HG03520 (cell line): ENCODE data around the gene ADARB2.
"Not testable (repeated sequence)": the region's sequence is repeated elsewhere in the genome, so short reads cannot be mapped to it uniquely, and the experiment has no call there.

Source experiments
- ATAC-seq: cut with Tn5 transposase; IDR thresholded peaks from one replicate; pipeline ENCODE4 v1.9.1; 2021; ENCODE audit warnings: mild to moderate bottlenecking, moderate library complexity; ENCODE audit not compliant: unreplicated experiment

The ADARB2 gene

GRCh38 chr10:1253523-1254353 is 483.6 kb downstream of the ADARB2 start:
- ATAC-seq = no peak

DNA sequence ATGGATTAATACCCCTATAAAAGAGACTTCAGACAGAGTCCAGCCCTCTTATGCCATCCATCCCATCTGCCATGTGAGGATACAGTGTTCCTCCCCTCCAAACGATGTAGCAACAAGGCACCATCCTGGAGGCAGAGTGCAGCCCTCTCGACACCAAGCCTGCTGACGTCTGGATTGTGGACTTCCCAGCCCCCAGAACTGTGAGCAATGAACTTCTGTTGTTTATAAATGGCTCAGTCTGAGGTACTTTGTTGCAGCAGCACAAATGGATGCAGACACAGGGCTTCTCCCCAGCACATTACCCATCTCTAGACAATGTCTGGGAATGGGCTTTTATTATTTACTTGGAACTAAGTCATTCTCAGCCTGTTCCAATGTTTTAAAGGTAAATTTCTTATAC is 485.6 kb downstream of the ADARB2 start:
- ATAC-seq = no peak

DNA sequence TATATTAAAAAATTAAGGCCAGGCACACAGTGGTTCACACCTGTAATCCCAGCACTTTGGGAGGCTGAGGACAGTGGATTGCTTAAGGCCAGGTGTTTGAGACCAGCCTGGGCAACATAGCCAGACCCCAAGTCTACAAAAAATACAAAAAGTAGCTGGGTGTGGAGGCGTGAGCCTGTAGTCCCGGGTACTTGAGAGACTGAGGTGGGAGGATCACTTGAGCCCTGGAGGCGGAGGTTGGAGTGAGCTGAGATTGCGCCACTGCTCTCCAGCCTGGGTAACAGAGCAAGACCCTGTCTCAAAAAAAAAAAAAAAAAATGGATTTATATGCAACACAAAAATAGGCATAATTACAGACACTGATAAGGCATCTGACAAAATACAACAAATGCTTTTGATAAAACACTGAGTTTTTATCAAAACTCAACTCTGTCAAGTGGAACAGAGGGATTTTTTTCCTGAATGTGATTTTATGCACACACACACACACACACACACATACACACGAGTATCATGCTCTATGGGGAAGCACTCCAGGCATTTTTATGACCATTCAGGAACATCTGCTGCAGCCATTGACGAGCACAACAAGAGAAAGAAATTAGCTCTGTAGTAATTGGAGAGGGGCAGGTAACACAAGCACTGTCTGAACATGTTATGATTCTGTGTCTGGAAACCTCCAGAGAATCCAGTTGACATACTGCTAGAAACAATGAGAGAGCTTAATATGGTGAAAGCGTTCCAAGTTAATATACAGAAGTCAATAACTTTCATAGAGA is 488.0 kb downstream of the ADARB2 start:
- ATAC-seq = no peak

- not testable (repeated sequence) for ATAC-seq
Measured at GRCh38 chr10:1248262-1248630, 489.1 kb downstream of the ADARB2 start.

GRCh38 chr10:1247598-1248261 is 489.6 kb downstream of the ADARB2 start:
- ATAC-seq = no peak

GRCh38 chr10:1244493-1244892 is 492.8 kb downstream of the ADARB2 start:
- ATAC-seq = no peak

DNA sequence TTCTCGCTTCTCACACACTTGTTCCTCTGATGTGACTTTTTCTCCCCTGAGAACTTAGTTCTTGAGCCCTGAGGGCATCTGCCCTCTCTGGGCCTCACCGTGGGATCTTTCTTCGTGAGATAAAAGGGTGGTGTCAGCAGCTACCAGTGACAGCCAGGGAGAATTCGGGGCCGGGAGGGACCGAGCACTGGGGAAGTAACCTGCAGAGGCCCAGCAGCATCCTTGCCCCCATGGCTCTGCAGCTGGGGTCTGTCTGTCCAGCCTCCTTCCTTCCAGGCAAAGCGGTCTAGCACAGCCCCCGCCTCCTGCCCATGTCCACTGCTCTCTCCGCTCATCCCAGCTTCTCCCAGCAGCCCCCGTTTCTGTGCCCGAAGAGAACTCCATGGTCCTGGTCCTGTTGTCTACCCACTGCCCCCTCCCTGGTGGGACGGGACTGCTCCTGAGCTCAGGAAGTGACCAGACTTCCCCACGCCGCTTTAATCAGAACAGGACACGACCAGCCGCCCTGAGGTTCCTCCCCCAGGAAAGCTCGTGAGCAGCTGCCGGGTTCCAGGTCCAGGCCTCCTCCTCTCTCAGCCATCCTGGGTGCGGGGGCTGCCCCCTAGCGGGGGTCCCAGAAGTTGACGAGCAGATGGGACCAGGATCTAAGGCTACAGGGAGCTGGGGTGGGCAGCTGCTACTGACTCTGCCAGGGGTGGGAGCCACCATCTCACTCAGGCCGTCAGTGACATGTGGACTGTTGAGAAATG is 493.7 kb downstream of the ADARB2 start:
- ATAC-seq = no peak

DNA sequence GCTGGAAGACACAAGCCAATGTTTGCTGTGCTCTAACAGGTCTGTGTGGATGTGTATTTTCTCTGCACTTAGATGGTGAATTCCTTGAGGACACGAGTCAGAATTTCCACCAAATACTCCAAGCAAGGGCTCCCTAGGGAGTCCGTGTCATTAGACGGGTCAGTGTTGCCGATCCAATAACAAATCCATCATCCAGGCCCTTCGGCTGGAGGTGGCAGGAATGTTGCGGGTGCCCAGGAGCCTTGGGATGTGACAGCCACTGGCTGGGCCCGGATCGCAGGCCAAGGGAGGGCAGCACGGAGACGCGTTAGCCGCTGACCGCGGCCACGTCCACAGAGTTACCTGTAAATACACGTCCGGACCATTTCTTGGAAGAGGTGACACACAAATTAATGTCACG is 494.4 kb downstream of the ADARB2 start:
- no peak for ATAC-seq

GRCh38 chr10:1241973-1242935 is 495.1 kb downstream of the ADARB2 start:
- no peak for ATAC-seq

DNA sequence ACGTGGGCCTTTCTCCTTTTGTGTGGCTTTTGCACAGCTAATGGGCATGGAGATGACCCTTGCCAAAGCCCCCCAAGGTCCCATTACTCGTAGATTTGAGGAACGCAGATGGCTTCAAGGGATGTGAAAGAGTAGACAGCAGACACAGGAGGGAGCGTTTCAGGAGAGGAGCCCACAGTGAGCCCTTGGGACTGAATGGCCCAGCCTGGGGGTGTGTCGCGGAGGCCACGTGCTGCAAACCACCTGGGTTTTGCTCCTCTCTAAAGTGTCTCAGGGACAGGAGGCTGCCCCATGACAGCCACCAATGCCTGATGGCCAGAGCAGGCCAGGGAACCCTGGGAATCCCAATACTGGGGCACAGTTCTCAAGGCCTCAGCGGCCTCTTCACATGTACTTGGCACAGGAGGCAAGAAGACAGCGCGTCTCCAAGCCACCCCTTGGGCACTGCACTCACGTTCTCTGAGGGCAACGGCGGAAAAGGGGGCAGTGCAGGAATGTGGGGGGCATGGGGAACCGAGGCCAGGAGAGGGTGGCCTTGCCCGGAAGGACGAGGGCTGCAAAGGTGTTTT is 495.9 kb downstream of the ADARB2 start:
- ATAC-seq = no peak

DNA sequence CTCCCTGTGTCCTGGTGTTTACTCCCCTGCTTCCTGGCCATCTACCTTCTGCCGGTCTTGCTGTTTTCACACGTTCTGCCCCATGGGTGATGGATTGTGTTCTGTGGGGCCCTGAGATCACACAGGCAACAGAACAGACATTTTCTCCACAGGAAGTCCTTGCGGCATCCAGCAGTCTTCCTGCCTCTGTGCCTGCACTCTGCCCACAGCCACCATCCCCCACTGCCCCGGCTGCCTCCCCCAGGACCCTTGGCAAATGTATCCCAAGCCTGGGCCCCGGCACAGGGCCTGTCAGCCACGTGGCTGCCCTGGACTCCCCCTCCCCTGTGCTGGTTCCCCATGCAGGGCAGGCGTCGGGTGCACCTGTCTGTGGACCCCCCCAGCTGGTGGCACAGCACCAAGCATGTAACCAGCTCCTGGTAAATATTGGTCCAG is 497.0 kb downstream of the ADARB2 start:
- no peak for ATAC-seq

DNA sequence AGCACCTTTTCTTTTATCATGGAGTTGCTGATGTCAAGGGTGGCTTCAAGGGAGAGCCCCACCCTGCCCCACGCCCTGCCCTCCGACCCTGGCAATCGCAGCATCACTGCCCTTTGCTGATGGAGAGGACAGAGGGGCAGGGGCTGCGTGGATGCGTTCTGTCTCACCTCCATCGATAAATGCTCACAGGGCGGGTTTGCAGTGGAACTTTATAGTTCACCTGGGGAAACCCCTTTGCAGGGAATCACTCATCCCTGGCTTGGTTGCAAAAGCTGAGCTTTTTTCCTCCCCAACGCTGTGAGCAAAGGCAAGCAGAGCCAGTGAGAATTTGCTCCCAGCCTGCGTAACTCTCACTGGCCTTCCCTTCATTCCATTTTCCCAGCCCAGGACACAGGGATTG is 504.3 kb downstream of the ADARB2 start:
- ATAC-seq = no peak

DNA sequence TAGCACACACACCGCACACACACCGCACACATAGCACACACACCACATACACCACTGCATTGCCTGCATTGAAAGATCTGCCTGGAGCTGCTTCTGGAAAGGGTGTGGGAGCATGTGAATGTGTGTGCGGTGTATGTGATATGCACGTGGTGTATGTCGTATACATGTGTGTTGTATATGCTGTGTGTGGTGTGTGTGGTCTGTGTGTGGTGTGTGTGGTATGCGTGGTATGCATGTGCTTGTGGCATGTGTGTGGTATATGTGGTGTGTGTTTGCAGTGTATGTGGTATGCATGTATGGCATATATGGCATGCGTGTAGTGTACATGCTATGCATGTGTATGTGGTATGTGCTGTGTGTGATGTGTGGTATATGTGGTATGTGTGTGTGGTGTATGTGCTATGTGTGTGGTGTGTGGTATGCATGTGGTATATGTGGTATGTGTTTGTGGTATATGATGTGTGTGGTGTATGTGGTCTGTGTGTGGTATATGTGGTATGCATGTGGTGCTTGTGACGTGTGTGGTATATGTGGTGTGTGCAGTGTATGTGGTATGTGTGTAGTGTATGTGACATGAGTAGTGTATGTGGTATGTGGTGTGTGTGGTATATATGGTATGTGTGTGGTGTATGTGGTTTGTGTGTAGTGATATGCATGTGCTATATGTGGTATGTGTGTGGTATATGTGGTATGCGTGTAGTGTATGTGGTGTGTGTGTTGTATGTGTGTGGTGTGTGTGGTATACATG is 505.0 kb downstream of the ADARB2 start:
- no peak for ATAC-seq

GRCh38 chr10:1230592-1231275 is 506.6 kb downstream of the ADARB2 start:
- no peak for ATAC-seq

- no peak for ATAC-seq
Measured at GRCh38 chr10:1230138-1230537, 507.2 kb downstream of the ADARB2 start.

- no peak for ATAC-seq
Measured at GRCh38 chr10:1229574-1229973, 507.8 kb downstream of the ADARB2 start.

DNA sequence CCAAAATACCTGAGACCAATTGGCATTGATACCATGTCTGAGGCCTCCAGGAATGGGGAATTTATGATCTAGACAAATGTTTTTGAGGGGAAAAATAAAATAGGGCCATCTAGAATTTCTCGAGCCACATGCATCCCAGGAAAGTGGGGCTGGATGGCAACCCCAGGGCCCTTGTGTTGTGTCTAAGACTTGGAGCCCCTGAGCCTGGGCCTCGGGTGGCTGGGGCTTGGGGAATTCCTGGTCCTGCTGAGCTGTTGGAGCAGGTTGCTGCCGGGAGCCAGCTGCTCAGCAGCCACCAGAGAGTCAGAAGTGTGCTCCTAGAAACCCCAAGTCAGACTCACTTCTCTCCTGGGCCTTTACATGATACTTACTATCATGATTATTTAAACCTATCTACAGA is 508.2 kb downstream of the ADARB2 start:
- no peak for ATAC-seq

DNA sequence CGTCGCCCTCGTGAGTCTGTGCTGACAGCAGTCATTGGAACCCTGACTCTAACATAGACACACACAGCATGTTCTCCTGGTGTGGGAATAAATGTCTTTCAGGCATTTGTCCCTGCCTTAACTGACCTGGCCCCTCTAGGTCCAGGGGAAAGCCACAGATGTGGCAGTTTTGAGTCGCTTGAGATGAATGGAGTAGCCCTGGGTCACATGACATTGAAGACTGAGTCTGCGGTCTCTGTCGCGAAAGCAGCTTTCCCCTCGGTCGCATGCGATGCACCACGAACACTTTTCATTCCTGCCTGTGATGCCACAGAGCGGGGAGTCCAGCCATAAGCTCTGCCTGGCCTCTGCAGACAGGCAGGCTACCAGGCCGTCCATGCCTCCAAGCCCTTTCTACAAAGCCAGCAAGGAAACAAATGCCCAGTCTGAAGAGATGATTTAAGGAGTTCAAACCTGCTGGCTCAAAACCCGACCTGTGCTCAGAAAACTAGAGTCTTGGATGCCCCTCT is 508.8 kb downstream of the ADARB2 start:
- ATAC-seq = no peak
